Measurements from ENCODE around the gene RHBDL2. TPM values are rescaled to one million over a fixed set of nuclear protein-coding genes. Genes with fewer than 3 reads are reported as not detected.

RHBDL2 gene
- total RNA-seq, 2 donors from 2014 or later = 0.99 TPM; not detected in 1

- 59 to 71% methylated on average over 1 of the region's 1 CpG for WGBS, 2 donors
- intact Hi-C loops (cut with DNase I) = no loop called here
- DNase-seq (no peak), ATAC-seq (no peak)
- Histone ChIP-seq H3K27ac (no peak overlapping the region), H3K27me3 (no peaks in the 10 kb centered on the region), H3K4me1 (no peaks in the 10 kb centered on the region), H3K9me3 (no peaks in the 10 kb centered on the region), H3K36me3 (replicated peaks in 1 of 2; ENCODE audit: insufficient read depth in 1 of 2, low read depth in 2 of 2) (no peaks in the 10 kb centered on the region), H3K4me3 (no peak overlapping the region)
- no peak for TF ChIP-seq POLR2A (IDR thresholded peaks at IDR 0.05)
- no peak for TF ChIP-seq CTCF (IDR thresholded peaks at IDR 0.05)
Observed at GRCh38 chr1:38892976-38893375, 48.7 kb downstream of the RHBDL2 start.

- Histone ChIP-seq H3K4me1 (no peaks in the 10 kb centered on the region), H3K27ac (no peak overlapping the region), H3K36me3 (replicated peaks in 1 of 2; ENCODE audit: insufficient read depth in 1 of 2, low read depth in 2 of 2) (no peaks in the 10 kb centered on the region), H3K9me3 (no peaks in the 10 kb centered on the region), H3K4me3 (no peak overlapping the region), H3K27me3 (no peaks in the 10 kb centered on the region)
- no peak for DNase-seq
- intact Hi-C loops (cut with DNase I) = no loop called here
- ATAC-seq = no peak
- TF ChIP-seq CTCF (IDR thresholded peaks at IDR 0.05) (peak in 1 of 7 experiments; percentile 4), POLR2A (IDR thresholded peaks at IDR 0.05) (no peak)
- WGBS, 2 donors = 56 to 78% methylated on average over 1 of the region's 1 CpG
Observed at GRCh38 chr1:38891753-38892152, 49.9 kb downstream of the RHBDL2 start.

GRCh38 chr1:38889589-38889988, 52.0 kb downstream of the RHBDL2 start:
- DNase-seq (no peak), ATAC-seq (no peak)
- Histone ChIP-seq H3K36me3 (replicated peaks in 1 of 2; ENCODE audit: insufficient read depth in 1 of 2, low read depth in 2 of 2) (no peaks in the 10 kb centered on the region), H3K9me3 (no peaks in the 10 kb centered on the region), H3K27ac (no peak overlapping the region), H3K4me3 (no peak overlapping the region), H3K27me3 (no peaks in the 10 kb centered on the region), H3K4me1 (no peaks in the 10 kb centered on the region)
- 70 to 88% methylated on average over 4 to 5 of the region's 5 CpGs for WGBS, 2 donors
- no peak for TF ChIP-seq POLR2A (IDR thresholded peaks at IDR 0.05)
- TF ChIP-seq CTCF (IDR thresholded peaks at IDR 0.05) = no peak
- intact Hi-C loops (cut with DNase I) = no loop called here

- intact Hi-C loops (cut with DNase I) = no loop called here
- ATAC-seq (no peak), DNase-seq (no peak)
- Histone ChIP-seq H3K9me3 (no peaks in the 10 kb centered on the region), H3K4me1 (no peaks in the 10 kb centered on the region), H3K27me3 (no peaks in the 10 kb centered on the region), H3K27ac (no peak overlapping the region), H3K4me3 (no peak overlapping the region), H3K36me3 (replicated peaks in 1 of 2; ENCODE audit: insufficient read depth in 1 of 2, low read depth in 2 of 2) (no peaks in the 10 kb centered on the region)
- TF ChIP-seq CTCF (IDR thresholded peaks at IDR 0.05) (no peak), POLR2A (IDR thresholded peaks at IDR 0.05) (no peak)
- WGBS, 2 donors = 81 to 84% methylated on average over 9 of the region's 9 CpGs
Observed at GRCh38 chr1:38888423-38889333, 53.0 kb downstream of the RHBDL2 start.

GRCh38 chr1:38885092-38885491, 56.5 kb downstream of the RHBDL2 start:
- Histone ChIP-seq H3K4me1 (no peaks in the 10 kb centered on the region), H3K27ac (no peak overlapping the region), H3K9me3 (no peaks in the 10 kb centered on the region), H3K36me3 (replicated peaks in 1 of 2; ENCODE audit: insufficient read depth in 1 of 2, low read depth in 2 of 2) (no peaks in the 10 kb centered on the region), H3K4me3 (no peak overlapping the region), H3K27me3 (no peaks in the 10 kb centered on the region)
- no peak for TF ChIP-seq CTCF (IDR thresholded peaks at IDR 0.05)
- no peak for TF ChIP-seq POLR2A (IDR thresholded peaks at IDR 0.05)
- DNase-seq (no peak), ATAC-seq (no peak)
- 87 to 95% methylated on average over 2 of the region's 2 CpGs for WGBS, 2 donors
- intact Hi-C loops (cut with DNase I) = no loop called here
